GM10248 (cell line): ENCODE data around the gene RASSF6.

Experiments used
- CTCF ChIA-PET: fragments of 300-600 bp; sonication (Branson Sonifier 250); formaldehyde crosslinking; extraction: SDS; loops from one replicate; lab custom pipeline; 2021; ENCODE audit warnings: antibody characterized with exemption; lab: Yijun Ruan, JAX
- POLR2A ChIA-PET: fragments of 350-650 bp; sonication (Branson Sonifier 250); formaldehyde crosslinking; extraction: SDS; loops from one replicate; lab custom pipeline; 2020; ENCODE audit warnings: antibody characterized with exemption; lab: Yijun Ruan, JAX
- DNase-seq: peaks from one replicate; pipeline ENCODE4 v3.0.0; 2012; ENCODE audit errors: extremely low spot score
- TF ChIP-seq, protein P1 (sequence below): IDR thresholded peaks from 2 replicates; pipeline ENCODE4 v1.5.1; 2012; ENCODE audit warnings: mild to moderate bottlenecking, low read depth; ENCODE audit errors: extremely low read depth, missing control alignments, control extremely low read depth

The RASSF6 gene

DNA sequence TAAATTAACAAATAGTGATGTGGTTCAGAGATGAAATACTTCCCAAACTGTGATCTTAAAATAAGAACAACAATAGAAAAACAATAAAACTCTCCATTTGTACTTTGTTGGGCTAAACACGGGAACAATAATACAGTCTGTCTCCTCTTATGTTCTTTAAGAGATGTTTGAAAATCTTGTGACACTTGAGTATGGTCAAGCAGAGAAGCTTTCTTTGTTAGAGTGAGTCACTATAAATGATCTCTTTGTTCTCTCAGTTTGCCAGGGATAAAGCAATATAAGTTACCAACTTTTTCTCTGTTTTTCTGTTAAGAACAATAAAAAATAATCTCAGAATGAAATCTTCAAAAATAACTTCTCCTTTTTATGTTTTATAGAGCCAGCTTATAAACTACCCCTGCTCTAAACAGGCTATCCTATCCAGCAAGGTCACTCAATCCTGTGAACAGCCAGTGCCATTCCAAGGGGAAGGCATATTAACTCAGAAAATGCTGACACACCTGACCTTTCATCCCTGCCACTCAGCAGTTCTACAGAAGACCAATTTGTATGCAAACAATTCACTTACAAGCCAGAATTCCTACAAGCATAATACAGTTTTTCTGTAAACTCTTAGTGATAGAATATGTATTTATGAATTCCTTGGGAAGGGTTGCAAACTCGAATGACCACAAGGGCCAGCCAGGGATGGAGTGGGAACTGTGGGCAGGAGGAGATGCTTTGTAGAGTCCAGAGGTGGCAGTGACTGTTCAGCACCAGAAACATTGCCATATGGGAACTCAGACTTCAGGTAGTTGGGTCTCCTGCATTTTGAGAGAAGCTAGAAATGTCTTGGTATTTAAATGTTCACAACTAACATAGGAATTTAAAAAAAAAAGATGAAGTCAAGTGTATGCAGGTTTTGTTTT is 86.5 kb downstream of the RASSF6 start:
- no peak for DNase-seq
- TF ChIP-seq, protein P1, sequence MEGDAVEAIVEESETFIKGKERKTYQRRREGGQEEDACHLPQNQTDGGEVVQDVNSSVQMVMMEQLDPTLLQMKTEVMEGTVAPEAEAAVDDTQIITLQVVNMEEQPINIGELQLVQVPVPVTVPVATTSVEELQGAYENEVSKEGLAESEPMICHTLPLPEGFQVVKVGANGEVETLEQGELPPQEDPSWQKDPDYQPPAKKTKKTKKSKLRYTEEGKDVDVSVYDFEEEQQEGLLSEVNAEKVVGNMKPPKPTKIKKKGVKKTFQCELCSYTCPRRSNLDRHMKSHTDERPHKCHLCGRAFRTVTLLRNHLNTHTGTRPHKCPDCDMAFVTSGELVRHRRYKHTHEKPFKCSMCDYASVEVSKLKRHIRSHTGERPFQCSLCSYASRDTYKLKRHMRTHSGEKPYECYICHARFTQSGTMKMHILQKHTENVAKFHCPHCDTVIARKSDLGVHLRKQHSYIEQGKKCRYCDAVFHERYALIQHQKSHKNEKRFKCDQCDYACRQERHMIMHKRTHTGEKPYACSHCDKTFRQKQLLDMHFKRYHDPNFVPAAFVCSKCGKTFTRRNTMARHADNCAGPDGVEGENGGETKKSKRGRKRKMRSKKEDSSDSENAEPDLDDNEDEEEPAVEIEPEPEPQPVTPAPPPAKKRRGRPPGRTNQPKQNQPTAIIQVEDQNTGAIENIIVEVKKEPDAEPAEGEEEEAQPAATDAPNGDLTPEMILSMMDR = no peak
- POLR2A ChIA-PET = no interaction called here
- CTCF ChIA-PET = interaction anchor here (1.2 to 2.0 kb wide), 4 partner anchors 14 to 40 kb away, joined by 4 to 5 read pairs (median 4); no protein-coding TSS in a partner anchor

DNA sequence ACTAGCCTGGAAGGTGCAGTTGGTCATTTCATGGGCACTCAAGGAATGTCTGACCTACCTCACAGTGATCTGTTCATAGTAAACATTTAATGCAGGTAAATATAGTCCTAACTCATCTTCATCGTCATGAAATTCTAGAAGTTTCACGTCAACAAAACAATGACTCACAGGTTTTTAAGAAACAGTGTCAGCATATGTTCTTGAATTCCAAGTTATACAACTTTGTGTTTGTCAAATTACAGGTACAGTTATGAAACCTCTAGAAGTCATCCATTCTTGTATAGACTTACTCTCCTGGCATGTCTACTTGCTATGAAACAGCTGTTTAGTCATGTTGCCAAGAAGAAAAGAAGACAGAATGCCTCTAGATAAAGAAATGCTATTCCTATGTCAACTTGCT is 92.1 kb downstream of the RASSF6 start:
- DNase-seq = no peak
- TF ChIP-seq, protein P1 = no peak
- ChIA-PET CTCF (no interaction called here), POLR2A (no interaction called here)

GRCh38 chr4:73527196-73527595 is 93.0 kb downstream of the RASSF6 start:
- CTCF ChIA-PET = interaction anchor here (1.4 kb wide), 1 partner anchor 13 kb away, joined by 4 read pairs; no protein-coding TSS in a partner anchor
- TF ChIP-seq, protein P1 = no peak

GRCh38 chr4:73525611-73526010 is 94.6 kb downstream of the RASSF6 start:
- POLR2A ChIA-PET = no interaction called here
- CTCF ChIA-PET = interaction anchor here (0.9 to 1.2 kb wide), 2 partner anchors 18 to 145 kb away, joined by 3 read pairs; no protein-coding TSS in a partner anchor
- TF ChIP-seq, protein P1 = no peak
- no peak for DNase-seq

More at GRCh38 chr4:73527196-73527595, 93.0 kb downstream of the RASSF6 start:
- DNase-seq = no peak
- POLR2A ChIA-PET = no interaction called here

- ChIA-PET CTCF (interaction anchor here (1.5 kb wide), 1 partner anchor 23 kb away, joined by 3 read pairs; no protein-coding TSS in a partner anchor), POLR2A (no interaction called here)
- no peak for DNase-seq
- TF ChIP-seq, protein P1 = no peak
These were observed 97.1 kb downstream of the RASSF6 start for GRCh38 chr4:73523126-73523525.
